Measurements from ENCODE around the gene PEAR1. TPM values are rescaled to one million over a fixed set of nuclear protein-coding genes. Genes with fewer than 3 reads are reported as not detected.

PEAR1 gene
- total RNA-seq, 2 experiments from 2014 or later, result not detected

DNA sequence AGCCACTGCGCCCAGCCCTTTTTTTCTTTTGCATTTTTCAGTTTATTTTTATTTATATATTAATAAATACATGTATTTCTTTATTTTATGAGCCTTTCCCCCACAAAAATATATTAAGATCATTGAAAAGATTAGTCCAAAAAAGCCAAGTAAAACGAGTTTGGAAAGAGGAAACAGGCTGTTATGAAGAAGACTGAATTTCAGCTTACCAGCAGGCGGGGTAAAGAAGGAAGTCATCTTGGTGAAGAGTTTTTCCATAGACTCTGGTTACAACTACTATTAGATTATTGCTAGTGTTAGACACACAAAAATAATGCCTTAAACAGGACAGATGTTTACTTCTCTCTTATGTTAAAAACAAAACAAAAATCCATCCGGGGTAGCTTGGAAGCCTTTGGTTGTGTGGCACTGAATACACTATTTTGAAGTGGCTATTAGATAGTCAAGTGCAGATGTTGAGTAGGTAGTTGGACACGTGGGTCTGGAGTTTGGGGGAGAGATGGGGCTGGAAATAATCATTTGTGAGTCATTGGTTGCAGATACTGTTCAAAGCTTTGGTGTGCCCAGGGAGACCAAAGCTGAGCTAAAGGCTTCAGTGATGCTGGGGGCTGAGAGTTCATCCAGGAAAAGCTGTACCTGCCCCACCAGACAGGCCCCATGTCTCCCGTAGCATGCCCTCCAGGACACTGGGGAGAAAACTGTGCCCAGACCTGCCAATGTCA is 18.2 kb downstream of the PEAR1 start:
- no TSS peak for BruUV-seq (replicated peaks)
- H3K9me2 ChIP-seq (ENCODE audit: insufficient read depth, low read length), result no peaks in the 10 kb centered on the region
- no peak overlapping the region for H3K27ac ChIP-seq (ENCODE audit: low read depth, low read length, poor library complexity, severe bottlenecking)
- DNase-seq (ENCODE audit: low spot score), result no peak
- H3K4me2 ChIP-seq (ENCODE audit: low read length), result no peak overlapping the region
- no peaks in the 10 kb centered on the region for H4K20me1 ChIP-seq (ENCODE audit: insufficient read depth, low read length)
- intact Hi-C loops (cut with micrococcal nuclease; ENCODE audit: unreplicated experiment), result no loop called here
- CTCF ChIA-PET (ENCODE audit: unreplicated experiment), result no interaction called here
- H2AFZ ChIP-seq (ENCODE audit: low read length), result no peak overlapping the region
- POLR2A ChIA-PET, result no interaction called here
- no peaks in the 10 kb centered on the region for H3K9me3 ChIP-seq (ENCODE audit: low read length)
- TF ChIP-seq, protein P1, sequence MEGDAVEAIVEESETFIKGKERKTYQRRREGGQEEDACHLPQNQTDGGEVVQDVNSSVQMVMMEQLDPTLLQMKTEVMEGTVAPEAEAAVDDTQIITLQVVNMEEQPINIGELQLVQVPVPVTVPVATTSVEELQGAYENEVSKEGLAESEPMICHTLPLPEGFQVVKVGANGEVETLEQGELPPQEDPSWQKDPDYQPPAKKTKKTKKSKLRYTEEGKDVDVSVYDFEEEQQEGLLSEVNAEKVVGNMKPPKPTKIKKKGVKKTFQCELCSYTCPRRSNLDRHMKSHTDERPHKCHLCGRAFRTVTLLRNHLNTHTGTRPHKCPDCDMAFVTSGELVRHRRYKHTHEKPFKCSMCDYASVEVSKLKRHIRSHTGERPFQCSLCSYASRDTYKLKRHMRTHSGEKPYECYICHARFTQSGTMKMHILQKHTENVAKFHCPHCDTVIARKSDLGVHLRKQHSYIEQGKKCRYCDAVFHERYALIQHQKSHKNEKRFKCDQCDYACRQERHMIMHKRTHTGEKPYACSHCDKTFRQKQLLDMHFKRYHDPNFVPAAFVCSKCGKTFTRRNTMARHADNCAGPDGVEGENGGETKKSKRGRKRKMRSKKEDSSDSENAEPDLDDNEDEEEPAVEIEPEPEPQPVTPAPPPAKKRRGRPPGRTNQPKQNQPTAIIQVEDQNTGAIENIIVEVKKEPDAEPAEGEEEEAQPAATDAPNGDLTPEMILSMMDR (conservative IDR thresholded peaks at IDR 0.05; ENCODE audit: low read length), result no peak
- TF ChIP-seq EZH2phosphoT487 (IDR thresholded peaks at IDR 0.05; ENCODE audit: borderline replicate concordance, low read depth, low read length), result no peak
- no peaks in the 10 kb centered on the region for H3K4me1 ChIP-seq (ENCODE audit: insufficient read depth, low read length, poor library complexity, severe bottlenecking)
- H3K36me3 ChIP-seq (ENCODE audit: insufficient read depth, low read length), result no peaks in the 10 kb centered on the region
- no peak overlapping the region for H3K4me3 ChIP-seq (ENCODE audit: low read depth, low read length, poor library complexity, severe bottlenecking)
- H3K79me2 ChIP-seq (ENCODE audit: insufficient read depth, low read depth, low read length), result no peaks in the 10 kb centered on the region

DNA sequence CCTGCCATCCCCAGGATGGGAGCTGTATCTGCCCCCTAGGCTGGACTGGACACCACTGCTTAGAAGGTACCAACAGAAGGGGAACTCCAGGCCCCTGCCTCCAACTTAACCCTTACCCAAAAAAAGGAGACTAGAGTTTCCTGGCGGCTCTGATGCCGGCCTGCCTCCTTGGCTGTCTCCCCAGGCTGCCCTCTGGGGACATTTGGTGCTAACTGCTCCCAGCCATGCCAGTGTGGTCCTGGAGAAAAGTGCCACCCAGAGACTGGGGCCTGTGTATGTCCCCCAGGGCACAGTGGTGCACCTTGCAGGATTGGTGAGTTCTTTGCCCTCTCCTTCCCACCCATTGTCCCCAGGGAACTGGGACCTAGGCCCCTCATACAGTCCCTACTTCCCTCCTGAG is 18.8 kb downstream of the PEAR1 start:
- H3K4me3 ChIP-seq (ENCODE audit: low read depth, low read length, poor library complexity, severe bottlenecking), result no peak overlapping the region
- H2AFZ ChIP-seq (ENCODE audit: low read length), result no peak overlapping the region
- no peak for DNase-seq (ENCODE audit: low spot score)
- H4K20me1 ChIP-seq (ENCODE audit: insufficient read depth, low read length), result no peaks in the 10 kb centered on the region
- no peak overlapping the region for H3K27ac ChIP-seq (ENCODE audit: low read depth, low read length, poor library complexity, severe bottlenecking)
- H3K36me3 ChIP-seq (ENCODE audit: insufficient read depth, low read length), result no peaks in the 10 kb centered on the region
- no peaks in the 10 kb centered on the region for H3K79me2 ChIP-seq (ENCODE audit: insufficient read depth, low read depth, low read length)
- intact Hi-C loops (cut with micrococcal nuclease; ENCODE audit: unreplicated experiment), result no loop called here
- POLR2A ChIA-PET, result no interaction called here
- TF ChIP-seq, protein P1 (conservative IDR thresholded peaks at IDR 0.05; ENCODE audit: low read length), result no peak
- TF ChIP-seq EZH2phosphoT487 (IDR thresholded peaks at IDR 0.05; ENCODE audit: borderline replicate concordance, low read depth, low read length), result no peak
- no peaks in the 10 kb centered on the region for H3K9me3 ChIP-seq (ENCODE audit: low read length)
- no peak overlapping the region for H3K4me2 ChIP-seq (ENCODE audit: low read length)
- CTCF ChIA-PET (ENCODE audit: unreplicated experiment), result no interaction called here
- no TSS peak for BruUV-seq (replicated peaks)
- no peaks in the 10 kb centered on the region for H3K9me2 ChIP-seq (ENCODE audit: insufficient read depth, low read length)
- H3K4me1 ChIP-seq (ENCODE audit: insufficient read depth, low read length, poor library complexity, severe bottlenecking), result no peaks in the 10 kb centered on the region
